Mesenchymal stem cell (in vitro differentiated cells and primary cell): ENCODE results near the gene NUP205.

ENCODE experiments used
- DNase-seq: peaks from one replicate; pipeline ENCODE4 v3.0.0-alpha.2; 2013
- H2AFZ ChIP-seq: one replicate; pipeline ENCODE4 v1.6.1; 2013; ENCODE audit warnings: low read depth, mild to moderate bottlenecking, control low read depth, inconsistent platforms, low read length, moderate library complexity
- H2AK5ac ChIP-seq: 2 replicates; pipeline ENCODE4 v1.6.1; 2013; ENCODE audit warnings: low read length, moderate library complexity, mild to moderate bottlenecking, inconsistent platforms; ENCODE audit not compliant: severe bottlenecking
- H2BK120ac ChIP-seq: one replicate; pipeline ENCODE4 v1.6.1; 2013; ENCODE audit warnings: low read depth, mild to moderate bottlenecking, inconsistent platforms, low read length, moderate library complexity
- H2BK12ac ChIP-seq, 2 experiments: one replicate each; pipeline ENCODE4 v1.6.1; 2013; ENCODE audit warnings: inconsistent platforms in 2 of 2, low read length in 2 of 2, mild to moderate bottlenecking in 2 of 2, moderate library complexity in 2 of 2, control low read depth in 1 of 2
- H2BK15ac ChIP-seq: one replicate; pipeline ENCODE4 v1.6.1; 2013; ENCODE audit warnings: mild to moderate bottlenecking, low read depth, inconsistent platforms; ENCODE audit not compliant: poor library complexity, severe bottlenecking
- H2BK5ac ChIP-seq: 2 replicates; pipeline ENCODE4 v1.6.1; 2013; ENCODE audit warnings: low read depth, mild to moderate bottlenecking, low read length, control low read depth, inconsistent platforms; ENCODE audit not compliant: poor library complexity, severe bottlenecking
- H3K14ac ChIP-seq, 2 experiments: one replicate each; pipeline ENCODE4 v1.6.1; 2013; ENCODE audit warnings: inconsistent platforms in 2 of 2, low read length in 2 of 2, control low read depth in 1 of 2, mild to moderate bottlenecking in 1 of 2, moderate library complexity in 1 of 2
- H3K18ac ChIP-seq, 2 experiments: one replicate each; pipeline ENCODE4 v1.6.1; 2013; ENCODE audit warnings: inconsistent platforms in 2 of 2, low read length in 2 of 2, control low read depth in 1 of 2, low read depth in 1 of 2, mild to moderate bottlenecking in 1 of 2
- H3K23ac ChIP-seq, 2 experiments: one replicate each; pipeline ENCODE4 v1.6.1; 2013; ENCODE audit warnings: inconsistent platforms in 2 of 2, low read length in 2 of 2, mild to moderate bottlenecking in 2 of 2, moderate library complexity in 2 of 2, control low read depth in 1 of 2
- H3K27ac ChIP-seq: 2 replicates; pipeline ENCODE4 v1.5.1; 2013; ENCODE audit warnings: mild to moderate bottlenecking, moderate library complexity, low read length, control low read depth, inconsistent platforms; ENCODE audit not compliant: poor library complexity, severe bottlenecking
- H3K27me3 ChIP-seq, 2 experiments: 2 replicates each; pipeline versions ENCODE4 v1.6.1 to v1.7.0; 2013; ENCODE audit warnings: low read length in 2 of 2, mild to moderate bottlenecking in 2 of 2, moderate library complexity in 2 of 2, control low read depth in 1 of 2, inconsistent platforms in 1 of 2; ENCODE audit not compliant: control insufficient read depth in 1 of 2, insufficient read depth in 1 of 2
- H3K36me3 ChIP-seq, 2 experiments: 2 replicates each; pipeline versions ENCODE4 v1.6.1 to v1.7.0; 2013; ENCODE audit warnings: low read length in 2 of 2, control low read depth in 1 of 2, inconsistent platforms in 1 of 2, low read depth in 1 of 2, mild to moderate bottlenecking in 1 of 2; ENCODE audit not compliant: insufficient read depth in 2 of 2, control insufficient read depth in 1 of 2
- H3K4ac ChIP-seq, 2 experiments: one replicate each; pipeline ENCODE4 v1.6.1; 2013; ENCODE audit warnings: inconsistent platforms in 2 of 2, low read length in 2 of 2, mild to moderate bottlenecking in 2 of 2, moderate library complexity in 2 of 2, control low read depth in 1 of 2, low read depth in 1 of 2
- H3K4me1 ChIP-seq: 2 replicates; pipeline ENCODE4 v1.6.1; 2013; ENCODE audit warnings: low read depth, low read length, control low read depth; ENCODE audit not compliant: control insufficient read depth, insufficient read depth
- H3K4me2 ChIP-seq: 2 replicates; pipeline ENCODE4 v1.6.1; 2013; ENCODE audit warnings: low read length, mild to moderate bottlenecking, inconsistent platforms; ENCODE audit not compliant: poor library complexity, severe bottlenecking
- H3K4me3 ChIP-seq, 2 experiments: 2 replicates each; pipeline versions ENCODE4 v1.5.1 to v1.7.0; 2013; ENCODE audit warnings: low read length in 2 of 2, mild to moderate bottlenecking in 2 of 2, control low read depth in 1 of 2, low read depth in 1 of 2; ENCODE audit not compliant: insufficient read depth in 1 of 2
- H3K79me1 ChIP-seq: replicated peaks from 2 replicates; pipeline ENCODE4 v1.6.1; 2013; ENCODE audit warnings: mild to moderate bottlenecking, control low read depth, low read length, inconsistent platforms; ENCODE audit not compliant: poor library complexity, severe bottlenecking
- H3K9ac ChIP-seq: 2 replicates; pipeline ENCODE4 v1.7.0; 2013; ENCODE audit warnings: mild to moderate bottlenecking, low read length, moderate library complexity
- H3K9me3 ChIP-seq: 2 replicates; pipeline ENCODE4 v1.7.0; 2013; ENCODE audit warnings: mild to moderate bottlenecking, low read length; ENCODE audit not compliant: control insufficient read depth
- H4K8ac ChIP-seq: one replicate; pipeline ENCODE4 v1.6.1; 2013; ENCODE audit warnings: inconsistent platforms, mild to moderate bottlenecking, low read length, moderate library complexity
- H4K91ac ChIP-seq: one replicate; pipeline ENCODE4 v1.6.1; 2013; ENCODE audit warnings: mild to moderate bottlenecking, low read length, inconsistent platforms
- WGBS: methylation state at CpG from one replicate; pipeline ENCODE4 v1.1.7; 2013; ENCODE audit warnings: mixed read lengths; 5-methylcytosine and 5-hydroxymethylcytosine counted together

NUP205 gene

DNA sequence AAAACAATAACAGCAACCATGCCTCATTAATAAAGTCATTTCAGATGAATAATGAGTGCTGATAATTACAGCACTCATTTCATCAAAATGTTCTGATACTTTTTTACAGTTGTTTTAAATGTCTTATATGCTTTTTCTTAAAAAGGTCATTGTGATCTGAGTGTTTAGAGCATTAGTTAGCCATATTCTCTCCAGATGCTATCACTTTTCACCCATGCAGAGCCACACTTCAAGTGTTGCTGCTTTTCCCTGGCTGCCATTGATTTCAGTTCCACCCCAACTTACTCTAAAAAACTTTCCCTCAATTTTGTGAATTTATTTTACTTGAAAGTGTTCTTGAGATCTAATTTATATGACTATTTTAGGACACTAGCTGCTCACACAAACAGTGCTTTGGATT lies 41.8 kb downstream of the NUP205 start:
- H3K18ac ChIP-seq: no peak overlapping the region
- H2AK5ac ChIP-seq: no peak overlapping the region
- no peak overlapping the region for H2BK5ac ChIP-seq
- H4K91ac ChIP-seq: no peak overlapping the region
- no peak overlapping the region for H2AFZ ChIP-seq
- H2BK12ac ChIP-seq: no peak overlapping the region
- H3K4me1 ChIP-seq: no peaks in the 10 kb centered on the region
- no peaks in the 10 kb centered on the region for H3K27me3 ChIP-seq
- no peak overlapping the region for H3K9ac ChIP-seq
- H3K36me3 ChIP-seq: peaks cover 9 to 44% of the 10 kb centered on the region in 2 experiments
- H2BK15ac ChIP-seq: no peak overlapping the region
- no peak overlapping the region for H3K23ac ChIP-seq
- H3K27ac ChIP-seq: no peak overlapping the region
- H2BK120ac ChIP-seq: no peak overlapping the region
- no peak overlapping the region for H4K8ac ChIP-seq
- no peak overlapping the region for H3K14ac ChIP-seq
- H3K79me1 ChIP-seq: peaks cover under 1% of the 10 kb centered on the region
- no peak overlapping the region for H3K4me3 ChIP-seq
- no peak overlapping the region for H3K4ac ChIP-seq
- H3K4me2 ChIP-seq: no peak overlapping the region
- DNase-seq: no peak
- H3K9me3 ChIP-seq: no peaks in the 10 kb centered on the region

DNA sequence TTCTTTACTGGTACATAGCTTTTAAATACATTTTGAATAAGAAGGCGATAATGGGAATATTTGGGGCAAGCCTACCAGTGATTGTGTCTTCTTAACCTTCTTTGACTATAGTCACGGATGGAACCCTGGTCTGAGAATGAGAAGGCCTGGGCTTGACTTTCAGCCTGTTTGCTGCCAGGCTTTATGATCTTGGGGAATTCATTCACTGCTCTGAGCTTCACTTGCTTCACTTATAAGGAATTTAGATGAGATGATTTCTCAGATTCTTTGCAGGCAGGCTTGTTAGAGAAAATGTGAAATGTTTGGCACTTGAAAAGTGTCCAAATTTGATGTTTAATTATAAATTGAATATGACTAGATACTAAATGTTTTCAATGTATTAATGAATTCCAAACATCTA lies 42.5 kb downstream of the NUP205 start:
- no peak overlapping the region for H2AFZ ChIP-seq
- no peak overlapping the region for H3K4ac ChIP-seq
- H4K8ac ChIP-seq: no peak overlapping the region
- no peak overlapping the region for H3K23ac ChIP-seq
- no peak overlapping the region for H3K4me2 ChIP-seq
- 100% methylated on average over 2 of the region's 2 CpGs for WGBS
- no peaks in the 10 kb centered on the region for H3K4me1 ChIP-seq
- H2BK5ac ChIP-seq: no peak overlapping the region
- H3K14ac ChIP-seq: no peak overlapping the region
- H2BK120ac ChIP-seq: no peak overlapping the region
- no peak overlapping the region for H3K18ac ChIP-seq
- no peak overlapping the region for H4K91ac ChIP-seq
- H3K36me3 ChIP-seq: peaks cover 10 to 44% of the 10 kb centered on the region in 2 experiments
- H3K27me3 ChIP-seq: no peaks in the 10 kb centered on the region
- DNase-seq: no peak
- no peak overlapping the region for H3K9ac ChIP-seq
- no peak overlapping the region for H3K27ac ChIP-seq
- no peak overlapping the region for H2BK15ac ChIP-seq
- no peak overlapping the region for H3K4me3 ChIP-seq
- no peak overlapping the region for H2BK12ac ChIP-seq
- H3K9me3 ChIP-seq: no peaks in the 10 kb centered on the region
- peaks cover 3% of the 10 kb centered on the region for H3K79me1 ChIP-seq
- no peak overlapping the region for H2AK5ac ChIP-seq

GRCh38 chr7:135601182-135601581 lies 43.5 kb downstream of the NUP205 start:
- H3K9me3 ChIP-seq: no peaks in the 10 kb centered on the region
- no peak overlapping the region for H3K4ac ChIP-seq
- no peaks in the 10 kb centered on the region for H3K27me3 ChIP-seq
- no peak overlapping the region for H3K4me2 ChIP-seq
- no peak overlapping the region for H3K23ac ChIP-seq
- no peak overlapping the region for H2BK12ac ChIP-seq
- no peak overlapping the region for H3K27ac ChIP-seq
- H2BK15ac ChIP-seq: no peak overlapping the region
- peak; percentile 14 for DNase-seq
- no peak overlapping the region for H3K4me3 ChIP-seq
- no peaks in the 10 kb centered on the region for H3K4me1 ChIP-seq
- no peak overlapping the region for H2AK5ac ChIP-seq
- H3K18ac ChIP-seq: no peak overlapping the region
- peaks cover 9 to 43% of the 10 kb centered on the region in 2 experiments for H3K36me3 ChIP-seq
- H3K14ac ChIP-seq: no peak overlapping the region
- peaks cover 3% of the 10 kb centered on the region for H3K79me1 ChIP-seq
- no peak overlapping the region for H4K8ac ChIP-seq
- no peak overlapping the region for H2AFZ ChIP-seq
- no peak overlapping the region for H4K91ac ChIP-seq
- H2BK5ac ChIP-seq: no peak overlapping the region
- H3K9ac ChIP-seq: peak overlapping the region; percentile 7
- no peak overlapping the region for H2BK120ac ChIP-seq

GRCh38 chr7:135602304-135602703 lies 44.6 kb downstream of the NUP205 start:
- Histone ChIP-seq H2BK12ac (no peak overlapping the region), H3K27ac (no peak overlapping the region), H3K4me3 (no peak overlapping the region), H3K4ac (no peak overlapping the region), H4K91ac (no peak overlapping the region), H3K27me3 (no peaks in the 10 kb centered on the region), H2AFZ (no peak overlapping the region), H4K8ac (no peak overlapping the region), H3K36me3 (peaks cover 12 to 52% of the 10 kb centered on the region in 2 experiments), H3K23ac (no peak overlapping the region), H3K9ac (peak overlapping the region; percentile 49), H2BK5ac (no peak overlapping the region), H2BK120ac (no peak overlapping the region), H3K18ac (no peak overlapping the region), H3K4me2 (no peak overlapping the region), H3K79me1 (peaks cover 5% of the 10 kb centered on the region), H2BK15ac (no peak overlapping the region), H3K4me1 (no peaks in the 10 kb centered on the region), H3K9me3 (no peaks in the 10 kb centered on the region), H3K14ac (no peak overlapping the region), H2AK5ac (no peak overlapping the region)
- 95% methylated on average over 1 of the region's 1 CpG for WGBS
- peak; percentile 7 for DNase-seq
